Caco-2 (cell line): ENCODE results near the gene PRAC2. TPM values are rescaled to one million over a fixed set of nuclear protein-coding genes. Genes with fewer than 3 reads are reported as not detected.

ENCODE experiments used
- BruUV-seq: library from RNA; stranded (reverse); fragments of 400-500 nt; replicated peaks from 2 replicates; lab custom pipeline; 2021; lab: Mats Ljungman, UMichigan
- CTCF ChIA-PET: fragments of 300-600 bp; sonication (Branson Sonifier 250); formaldehyde crosslinking; loops from one replicate; lab custom pipeline; 2022; ENCODE audit warnings: antibody characterized with exemption; lab: Charles Lee
- POLR2A ChIA-PET: fragments of 300-600 bp; sonication (Branson Sonifier 250); formaldehyde crosslinking; loops from one replicate; lab custom pipeline; 2022; ENCODE audit warnings: antibody characterized with exemption; lab: Charles Lee
- DNase-seq, 2 experiments: peaks; one replicate each; pipeline versions ENCODE4 v3.0.0 to v3.0.0-alpha.2; 2020 to 2022
- H3K27me3 ChIP-seq: replicated peaks from 2 replicates; pipeline ENCODE4 v1.6.0; 2011; ENCODE audit warnings: low read length; ENCODE audit not compliant: control insufficient read depth, insufficient read depth
- H3K36me3 ChIP-seq: 2 replicates; pipeline ENCODE4 v1.5.1; 2011; ENCODE audit warnings: low read length; ENCODE audit not compliant: control insufficient read depth, insufficient read depth
- H3K4me1 ChIP-seq: fragments of 250-450 bp; sonication (Bioruptor Pico); 2 replicates; pipeline ENCODE4 v1.5.1; 2020; ENCODE audit warnings: mild to moderate bottlenecking
- H3K4me3 ChIP-seq: 2 replicates; pipeline ENCODE4 v1.5.1; 2011; ENCODE audit warnings: low read depth, mild to moderate bottlenecking, control low read depth, low read length
- H3K9me3 ChIP-seq: fragments of 250-450 bp; sonication (Bioruptor Pico); 2 replicates; pipeline ENCODE4 v1.5.1; 2020; ENCODE audit warnings: mild to moderate bottlenecking, moderate library complexity
- H3K27ac Mint-ChIP-seq: one replicate; pipeline ENCODE4 v1.8.0; 2022; ENCODE audit warnings: mixed read lengths; ENCODE audit not compliant: unreplicated experiment
- H3K27me3 Mint-ChIP-seq: one replicate; pipeline ENCODE4 v1.8.0; 2022; ENCODE audit warnings: mixed read lengths; ENCODE audit not compliant: insufficient read depth, unreplicated experiment
- H3K36me3 Mint-ChIP-seq: one replicate; pipeline ENCODE4 v1.8.0; 2022; ENCODE audit warnings: mild to moderate bottlenecking, mixed read lengths; ENCODE audit not compliant: insufficient read depth, unreplicated experiment
- H3K4me1 Mint-ChIP-seq: one replicate; pipeline ENCODE4 v1.8.0; 2022; ENCODE audit warnings: low read depth, mixed read lengths; ENCODE audit not compliant: unreplicated experiment
- H3K4me3 Mint-ChIP-seq: one replicate; pipeline ENCODE4 v1.8.0; 2022; ENCODE audit warnings: mild to moderate bottlenecking, moderate library complexity, mixed read lengths; ENCODE audit not compliant: unreplicated experiment
- H3K9me3 Mint-ChIP-seq: one replicate; pipeline ENCODE4 v1.8.0; 2022; ENCODE audit warnings: mixed read lengths; ENCODE audit not compliant: unreplicated experiment
- CTCF ChIP-seq, 2 experiments: fragments of 200-600 bp in 1 of 2; IDR thresholded peaks; 1 replicate in 1 of 2; 2 replicates in 1 of 2; pipeline versions ENCODE4 v1.5.1 to v1.8.0; 2011 to 2022; ENCODE audit warnings: antibody characterized with exemption in 1 of 2, control low read depth in 1 of 2, inconsistent platforms in 1 of 2, low read depth in 1 of 2, low read length in 1 of 2, mild to moderate bottlenecking in 1 of 2, moderate library complexity in 1 of 2; ENCODE audit not compliant: insufficient read depth in 1 of 2, severe bottlenecking in 1 of 2, unreplicated experiment in 1 of 2
- intact Hi-C: fragments of 100-400 bp; cut with micrococcal nuclease; formaldehyde crosslinking; loops from one replicate; pipeline ENCODE4 v1.10.0; 2022; ENCODE audit not compliant: unreplicated experiment
- total RNA-seq: library from RNA; stranded (reverse); gene quantifications from 2 replicates; pipeline ENCODE4 v1.2.3, GENCODE V29; 2022

PRAC2 gene
- total RNA-seq, 1 experiment from 2014 or later, result not detected

GRCh38 chr17:48725288-48726064 lies 2.5 kb downstream of the PRAC2 start:
- TF ChIP-seq CTCF (IDR thresholded peaks at IDR 0.05; ENCODE audit: insufficient read depth in 1 of 2, low read depth in 1 of 2, low read length in 1 of 2, severe bottlenecking in 1 of 2, unreplicated experiment in 1 of 2), result no peak
- Mint-ChIP-seq H3K4me1 (peaks cover 6% of the 10 kb centered on the region), H3K4me3 (no peak overlapping the region), H3K36me3 (peaks cover 4% of the 10 kb centered on the region), H3K27ac (no peak overlapping the region), H3K27me3 (no peaks in the 10 kb centered on the region), H3K9me3 (no peaks in the 10 kb centered on the region)
- CTCF ChIA-PET, result interaction anchor here (0.6 to 7.4 kb wide), 17 partner anchors 12 to 167 kb away, joined by 3 to 163 read pairs (median 7); partner anchors contain the start of gene ATP5MC1
- peak in 1 of 2 experiments; percentile 37 for DNase-seq
- Histone ChIP-seq H3K9me3 (no peaks in the 10 kb centered on the region), H3K27me3 (no peaks in the 10 kb centered on the region), H3K4me3 (no peak overlapping the region), H3K4me1 (peaks cover 27% of the 10 kb centered on the region), H3K36me3 (no peaks in the 10 kb centered on the region)
- intact Hi-C loops, result loop anchor here (2.0 kb wide), 1 partner anchor 55 kb away; no protein-coding TSS in a partner anchor
- POLR2A ChIA-PET, result interaction anchor here (0.6 kb wide), 1 partner anchor 677 kb away, joined by 3 read pairs; no protein-coding TSS in a partner anchor
- BruUV-seq, result no TSS peak

GRCh38 chr17:48726114-48726915 lies 3.3 kb downstream of the PRAC2 start:
- Histone ChIP-seq H3K9me3 (no peaks in the 10 kb centered on the region), H3K4me1 (peaks cover 27% of the 10 kb centered on the region), H3K27me3 (no peaks in the 10 kb centered on the region), H3K4me3 (no peak overlapping the region), H3K36me3 (no peaks in the 10 kb centered on the region)
- DNase-seq, result peak in 1 of 2 experiments; percentile 41
- Mint-ChIP-seq H3K36me3 (peaks cover 4% of the 10 kb centered on the region), H3K4me3 (no peak overlapping the region), H3K27ac (no peak overlapping the region), H3K4me1 (peaks cover 6% of the 10 kb centered on the region), H3K27me3 (no peaks in the 10 kb centered on the region), H3K9me3 (no peaks in the 10 kb centered on the region)
- intact Hi-C loops, result no loop called here
- ChIA-PET POLR2A (no interaction called here), CTCF (interaction anchor here (1.2 to 7.4 kb wide), 4 partner anchors 64 to 158 kb away, joined by 3 to 163 read pairs (median 59); no protein-coding TSS in a partner anchor)
- no peak for TF ChIP-seq CTCF (IDR thresholded peaks at IDR 0.05; ENCODE audit: insufficient read depth in 1 of 2, low read depth in 1 of 2, low read length in 1 of 2, severe bottlenecking in 1 of 2, unreplicated experiment in 1 of 2)
- no TSS peak for BruUV-seq

- intact Hi-C loops, result no loop called here
- Histone ChIP-seq H3K36me3 (no peaks in the 10 kb centered on the region), H3K9me3 (no peaks in the 10 kb centered on the region), H3K27me3 (no peaks in the 10 kb centered on the region), H3K4me1 (peaks cover 27% of the 10 kb centered on the region), H3K4me3 (no peak overlapping the region)
- peaks cover 4% of the 10 kb centered on the region for H3K36me3 Mint-ChIP-seq
- H3K27me3 Mint-ChIP-seq, result no peaks in the 10 kb centered on the region
- POLR2A ChIA-PET, result interaction anchor here (2.2 kb wide), 1 partner anchor 64 kb away, joined by 8 read pairs; no protein-coding TSS in a partner anchor
- no peak for DNase-seq
- no peak overlapping the region for H3K4me3 Mint-ChIP-seq
- no TSS peak for BruUV-seq
- no peak for TF ChIP-seq CTCF (IDR thresholded peaks at IDR 0.05; ENCODE audit: insufficient read depth in 1 of 2, low read depth in 1 of 2, low read length in 1 of 2, severe bottlenecking in 1 of 2, unreplicated experiment in 1 of 2)
- CTCF ChIA-PET, result interaction anchor here (0.5 to 7.4 kb wide), 4 partner anchors 63 to 271 kb away, joined by 3 to 163 read pairs (median 59); no protein-coding TSS in a partner anchor
- H3K27ac Mint-ChIP-seq, result no peak overlapping the region
- H3K9me3 Mint-ChIP-seq, result no peaks in the 10 kb centered on the region
- H3K4me1 Mint-ChIP-seq, result peaks cover 6% of the 10 kb centered on the region
These were observed 3.9 kb downstream of the PRAC2 start for GRCh38 chr17:48726916-48727286.
